GM18511 (cell line): ENCODE measurements around the gene FAAP20.

Experiments
- ATAC-seq: cut with Tn5 transposase; IDR thresholded peaks from one replicate; pipeline ENCODE4 v1.9.1; 2021; ENCODE audit warnings: mild to moderate bottlenecking, moderate library complexity; ENCODE audit not compliant: unreplicated experiment

FAAP20 gene

GRCh38 chr1:2212532-2213491 lies 18.2 kb upstream of the FAAP20 start:
- no peak for ATAC-seq

- ATAC-seq: no peak
Observed at GRCh38 chr1:2212274-2212531, 17.6 kb upstream of the FAAP20 start.

GRCh38 chr1:2210786-2211185 lies 16.2 kb upstream of the FAAP20 start:
- ATAC-seq: no peak

- no peak for ATAC-seq
Observed at GRCh38 chr1:2210084-2210653, 15.6 kb upstream of the FAAP20 start.

- ATAC-seq: no peak
Observed at GRCh38 chr1:2209400-2210083, 15.0 kb upstream of the FAAP20 start.

GRCh38 chr1:2208309-2209239 lies 14.0 kb upstream of the FAAP20 start:
- ATAC-seq: no peak

- no peak for ATAC-seq
Observed at GRCh38 chr1:2206813-2207487, 12.4 kb upstream of the FAAP20 start.

GRCh38 chr1:2205191-2205952 lies 10.8 kb upstream of the FAAP20 start:
- peak; percentile 67 for ATAC-seq

- ATAC-seq: no peak
Observed at GRCh38 chr1:2204415-2205190, 10.0 kb upstream of the FAAP20 start.

GRCh38 chr1:2203671-2204414 lies 9.3 kb upstream of the FAAP20 start:
- ATAC-seq: no peak

- no peak for ATAC-seq
Observed at GRCh38 chr1:2202843-2203601, 8.4 kb upstream of the FAAP20 start.

GRCh38 chr1:2202008-2202575 lies 7.5 kb upstream of the FAAP20 start:
- no peak for ATAC-seq

GRCh38 chr1:2201062-2201461 lies 6.5 kb upstream of the FAAP20 start:
- ATAC-seq: no peak

- no peak for ATAC-seq
Observed at GRCh38 chr1:2200308-2200943, 5.9 kb upstream of the FAAP20 start.

- ATAC-seq: peak; percentile 41
Observed at GRCh38 chr1:2199042-2199810, 4.7 kb upstream of the FAAP20 start.

- no peak for ATAC-seq
Observed at GRCh38 chr1:2198571-2198970, 4.0 kb upstream of the FAAP20 start.
